ENCODE results near the gene RILPL2.
"Not testable (repeated sequence)": the region's sequence is repeated elsewhere in the genome, so short reads cannot be mapped to it uniquely, and the experiment has no call there.

RILPL2 gene

DNA sequence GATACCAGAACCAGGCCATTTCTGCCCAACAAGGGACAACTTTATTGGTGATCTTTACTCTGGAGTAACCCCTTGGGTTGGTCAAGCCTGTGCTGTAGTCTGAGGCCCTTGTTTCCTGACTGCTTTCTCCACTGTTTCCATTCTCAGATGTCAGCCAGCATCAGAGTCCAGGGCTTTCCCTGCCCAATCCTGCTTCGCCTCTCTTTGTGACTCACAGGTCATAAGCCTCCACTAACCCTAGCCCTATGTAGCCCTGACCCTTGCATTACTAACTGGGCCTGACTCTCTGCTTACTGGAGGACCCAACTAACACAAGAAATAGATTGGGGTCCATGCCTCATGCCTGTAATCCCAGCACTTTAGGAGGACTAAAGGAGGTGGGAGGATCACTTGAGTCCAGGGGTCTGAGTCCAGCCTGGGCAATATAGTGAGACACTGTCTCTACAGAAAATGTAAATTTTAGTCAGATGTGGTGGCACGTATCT, 12.8 kb upstream of the RILPL2 start:
- DNase-seq = no peak

- no peak for DNase-seq
Measured at GRCh38 chr12:123446333-123446713, 9.8 kb upstream of the RILPL2 start.

GRCh38 chr12:123445388-123446332, 9.2 kb upstream of the RILPL2 start:
- DNase-seq = no peak

GRCh38 chr12:123444092-123445026, 7.9 kb upstream of the RILPL2 start:
- DNase-seq = no peak

DNA sequence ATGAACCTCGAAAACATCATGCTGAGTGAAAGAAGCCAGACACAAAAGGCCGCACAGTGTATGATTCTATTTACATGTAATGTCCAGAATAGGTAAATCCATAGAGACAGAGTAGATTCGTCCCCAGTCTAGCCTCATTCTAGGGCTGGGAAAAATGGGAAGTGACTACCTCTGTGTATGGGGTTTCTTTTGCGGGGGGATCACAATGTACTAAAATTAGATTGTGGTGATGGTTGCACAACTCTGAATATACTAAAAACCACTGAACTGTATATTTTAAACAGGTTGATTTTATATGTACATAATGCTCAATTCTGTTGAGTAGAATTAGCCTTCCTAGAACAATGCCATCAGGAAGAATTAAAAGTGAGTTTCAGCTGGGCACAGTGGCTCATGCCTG, 6.3 kb upstream of the RILPL2 start:
- DNase-seq = no peak

DNA sequence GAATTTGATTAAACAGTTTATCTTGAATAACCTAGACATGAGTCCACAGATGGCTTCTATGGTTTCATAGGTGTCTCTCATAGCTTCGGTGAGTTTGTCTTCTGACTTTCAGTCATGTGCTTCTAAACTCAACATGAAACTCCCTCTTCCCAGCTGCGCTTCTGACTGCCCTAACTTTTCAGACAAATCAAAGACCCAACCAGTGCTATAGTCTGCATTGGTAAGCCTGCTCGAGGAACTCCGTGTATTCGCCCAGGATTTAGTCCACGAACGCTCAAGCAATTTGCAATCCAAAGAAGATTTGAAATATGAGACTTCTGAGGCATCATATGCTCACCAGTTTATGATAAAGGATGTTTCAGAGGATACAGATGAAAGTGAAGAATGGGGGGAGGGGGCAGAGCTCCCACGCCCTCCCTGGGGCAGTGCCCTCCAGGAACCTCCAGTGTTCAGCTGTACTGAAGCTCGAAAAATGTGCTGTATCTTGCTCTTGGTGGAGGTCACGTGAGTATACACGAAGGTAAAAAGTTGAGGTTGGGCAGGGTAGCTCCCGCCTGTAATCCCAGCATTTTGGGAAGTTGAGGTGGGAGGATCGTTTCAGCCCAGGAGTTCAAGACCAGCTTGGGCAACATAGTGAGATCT, 5.2 kb upstream of the RILPL2 start:
- no peak for DNase-seq

DNA sequence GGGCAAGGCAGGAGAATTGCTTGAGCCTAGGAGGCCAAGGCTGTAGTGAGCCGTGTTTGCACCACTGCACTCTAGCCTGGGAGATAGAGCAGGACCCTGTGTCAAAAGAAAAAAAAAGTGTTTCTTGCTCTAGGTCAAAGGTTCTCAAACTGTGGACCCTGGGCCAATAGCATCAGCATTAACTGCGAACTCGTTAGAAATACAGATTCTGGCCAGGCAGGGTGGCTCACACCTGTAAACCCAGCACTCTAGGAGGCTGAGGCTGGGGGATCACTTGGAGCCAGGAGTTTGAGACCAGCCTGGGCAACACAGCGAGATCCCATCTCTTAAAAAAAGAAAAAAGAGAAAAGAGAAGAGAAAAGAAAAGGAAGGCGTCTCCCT, 858 bp downstream of the RILPL2 start:
- DNase-seq = no peak

GRCh38 chr12:123433615-123434014, 2.9 kb downstream of the RILPL2 start:
- no peak for DNase-seq

GRCh38 chr12:123431951-123432817, 4.3 kb downstream of the RILPL2 start:
- DNase-seq = not testable (repeated sequence)

- not testable (repeated sequence) for DNase-seq
Measured at GRCh38 chr12:123429101-123429500, 7.4 kb downstream of the RILPL2 start.

- DNase-seq = no peak
Measured at GRCh38 chr12:123428591-123428990, 7.9 kb downstream of the RILPL2 start.

DNA sequence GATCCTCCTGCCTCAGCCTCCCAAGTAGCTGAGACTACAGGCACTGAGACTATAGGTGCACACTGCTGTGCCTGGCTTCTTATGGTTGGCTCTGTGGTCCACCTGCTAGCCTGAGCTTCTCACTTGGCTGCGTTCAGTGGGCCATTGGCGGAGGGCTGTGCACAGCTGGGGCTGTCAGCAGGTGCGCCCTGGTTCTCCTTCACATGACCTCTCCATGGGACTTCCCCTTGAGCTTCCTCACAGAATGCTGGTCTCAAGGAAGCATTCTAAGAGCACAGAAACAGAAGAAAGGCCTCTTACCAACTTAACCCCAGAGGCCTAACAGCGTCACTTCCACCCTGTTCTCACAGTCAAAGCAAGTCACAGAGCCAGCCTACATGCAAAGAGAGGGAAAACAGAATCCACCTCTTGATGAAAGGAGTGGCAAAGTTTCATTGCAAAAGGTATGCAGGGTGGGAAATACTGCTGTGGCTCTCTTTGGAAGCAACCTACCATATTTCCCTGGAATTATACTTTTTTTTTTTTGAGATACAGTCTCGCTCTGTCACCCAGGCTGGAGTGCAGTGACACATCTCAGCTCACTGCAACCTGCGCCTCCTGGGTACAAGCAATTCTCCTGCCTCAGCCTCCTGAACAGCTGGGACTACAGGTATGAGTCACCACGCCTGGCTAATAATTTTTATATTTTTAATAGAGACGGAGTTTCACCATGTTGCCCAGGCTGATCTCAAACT, 9.3 kb downstream of the RILPL2 start:
- DNase-seq = no peak

DNA sequence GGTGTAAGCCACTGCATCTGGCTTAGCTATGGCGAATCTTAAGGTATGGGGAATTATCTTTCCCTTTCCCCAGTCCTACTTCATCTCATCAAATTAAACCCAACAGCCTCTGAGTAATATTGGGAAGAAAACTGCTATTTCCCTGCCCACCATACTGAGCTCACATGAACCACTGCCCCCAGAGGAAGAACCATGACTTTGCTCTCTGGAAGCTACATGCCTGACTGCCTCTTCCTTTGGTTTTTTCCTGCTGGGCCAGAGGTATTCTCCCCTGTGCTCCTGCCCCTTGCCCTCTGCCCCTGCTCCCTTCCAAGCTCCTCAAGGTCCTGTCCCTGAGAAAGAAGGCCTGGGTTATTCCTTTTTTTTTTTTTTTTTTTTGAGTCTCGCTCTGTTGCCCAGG, 15.2 kb downstream of the RILPL2 start:
- DNase-seq = no peak

DNA sequence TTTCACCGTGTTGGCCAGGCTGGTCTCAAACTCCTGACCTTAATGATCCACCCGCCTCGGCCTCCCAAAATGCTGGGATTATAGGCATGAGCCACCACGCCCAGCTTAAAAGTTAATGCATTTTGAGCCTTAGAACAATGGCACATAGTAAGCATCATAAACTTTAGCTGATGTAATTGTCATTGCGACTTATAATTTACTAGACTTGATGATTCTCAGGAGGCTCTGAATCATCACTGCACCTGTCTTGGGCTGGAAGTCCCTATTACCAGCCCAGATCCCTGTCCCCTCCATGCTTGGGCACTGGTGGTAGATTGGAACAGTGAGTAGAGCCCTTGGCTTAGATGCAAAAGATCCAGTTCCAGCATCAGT, 26.5 kb downstream of the RILPL2 start:
- no peak for DNase-seq

DNA sequence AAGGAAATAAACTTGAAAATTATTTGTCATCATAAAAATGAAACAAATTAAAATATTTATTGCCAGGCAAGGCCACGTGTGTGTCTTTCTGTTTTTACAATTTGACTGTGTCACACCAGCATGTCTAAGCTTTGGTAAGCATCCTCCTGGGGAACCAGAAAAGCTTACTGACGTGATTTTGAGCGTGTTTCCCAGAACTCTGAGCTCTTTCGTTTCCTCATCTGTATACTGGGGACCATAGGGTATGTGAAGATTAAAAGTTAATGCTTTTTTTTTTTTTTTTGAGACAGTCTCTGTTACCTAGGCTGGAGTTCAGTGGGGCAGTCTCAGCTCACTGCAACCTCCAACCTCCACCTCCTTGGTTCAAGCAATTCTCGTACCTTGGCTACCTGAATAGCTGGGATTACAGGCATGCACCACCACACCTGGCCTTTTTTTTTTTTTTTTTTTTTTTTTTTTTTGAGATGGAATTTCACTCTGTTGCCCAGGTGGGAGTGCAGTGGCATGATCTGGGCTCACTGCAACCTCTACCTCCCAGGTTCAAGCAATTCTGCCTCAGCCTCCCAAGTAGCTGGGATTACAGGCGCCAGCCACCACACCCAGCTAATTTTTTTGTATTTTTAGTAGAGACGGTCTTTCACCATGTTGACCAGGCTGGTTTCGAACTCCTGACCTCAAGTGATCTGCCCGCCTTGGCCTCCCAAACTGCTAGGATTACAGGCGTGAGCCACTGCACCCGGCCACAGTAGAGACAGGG, 27.0 kb downstream of the RILPL2 start:
- not testable (repeated sequence) for DNase-seq

- not testable (repeated sequence) for DNase-seq
Measured at GRCh38 chr12:123408619-123409018, 27.9 kb downstream of the RILPL2 start.

DNA sequence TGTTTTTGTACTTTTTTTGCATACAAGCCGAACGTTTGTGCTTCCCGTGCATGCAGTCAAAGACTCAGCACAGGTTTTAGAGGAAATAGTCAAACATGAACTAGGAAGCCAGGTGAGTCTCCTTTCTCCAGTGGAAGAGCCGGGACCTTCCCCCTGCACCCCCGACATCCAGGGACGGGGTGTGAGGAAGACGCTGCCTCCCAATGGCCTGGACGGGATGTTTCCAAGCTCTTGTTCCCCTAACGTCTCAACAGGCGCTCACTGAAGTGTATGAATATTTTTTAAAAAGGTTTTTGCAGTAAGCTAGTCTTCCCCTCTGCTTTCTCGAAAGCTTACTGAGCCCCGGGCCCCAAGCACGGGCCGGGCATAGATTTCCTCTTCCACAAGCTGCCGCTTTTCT, 28.6 kb downstream of the RILPL2 start:
- DNase-seq = not testable (repeated sequence)

DNA sequence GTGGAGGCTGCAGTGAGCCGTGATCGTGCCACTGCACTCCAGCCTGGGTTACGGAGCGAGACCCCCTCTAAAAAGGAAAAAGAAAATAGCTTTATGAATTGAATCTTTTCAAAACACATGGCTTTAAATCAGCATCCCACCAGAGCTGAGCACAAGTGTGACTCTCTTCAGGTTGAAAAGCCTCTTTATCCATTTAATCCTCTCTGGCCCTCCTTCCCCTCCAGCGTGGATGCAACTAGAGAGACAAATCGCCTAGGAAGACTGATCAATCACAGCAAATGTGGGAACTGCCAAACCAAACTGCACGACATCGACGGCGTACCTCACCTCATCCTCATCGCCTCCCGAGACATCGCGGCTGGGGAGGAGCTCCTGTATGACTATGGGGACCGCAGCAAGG, 29.2 kb downstream of the RILPL2 start:
- DNase-seq = not testable (repeated sequence)

DNA sequence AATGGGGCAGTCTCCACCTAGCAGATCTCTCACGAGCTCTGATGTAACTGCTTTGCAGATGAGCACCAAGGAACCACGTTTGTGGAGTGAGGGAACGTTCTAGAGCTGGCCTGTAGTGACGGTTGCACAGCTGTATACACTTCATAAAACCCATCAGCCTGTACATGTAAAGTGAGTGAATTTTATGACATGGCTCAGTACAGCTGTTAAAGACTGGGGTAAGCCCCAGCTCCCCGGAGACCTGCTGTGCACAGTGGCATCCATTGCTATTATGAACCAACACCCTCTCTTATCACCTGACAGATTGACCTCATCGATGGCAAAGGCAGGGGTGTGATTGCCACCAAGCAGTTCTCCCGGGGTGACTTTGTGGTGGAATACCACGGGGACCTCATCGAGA, 31.9 kb downstream of the RILPL2 start:
- DNase-seq = no peak
